DND-41 (cell line): ENCODE measurements around the gene ZBP1.

ENCODE experiments used
- CTCF ChIP-seq: IDR thresholded peaks from 2 replicates; pipeline ENCODE4 v1.5.1; 2012; ENCODE audit warnings: borderline replicate concordance, low read length, moderate library complexity, mild to moderate bottlenecking; ENCODE audit not compliant: poor library complexity, severe bottlenecking; ENCODE audit errors: extremely low read depth
- EZH2 ChIP-seq: IDR thresholded peaks from 3 replicates; pipeline ENCODE4 v1.6.1; 2012; ENCODE audit warnings: borderline replicate concordance, low read depth, mild to moderate bottlenecking, moderate library complexity, low read length, inconsistent platforms; ENCODE audit not compliant: severe bottlenecking

DNA sequence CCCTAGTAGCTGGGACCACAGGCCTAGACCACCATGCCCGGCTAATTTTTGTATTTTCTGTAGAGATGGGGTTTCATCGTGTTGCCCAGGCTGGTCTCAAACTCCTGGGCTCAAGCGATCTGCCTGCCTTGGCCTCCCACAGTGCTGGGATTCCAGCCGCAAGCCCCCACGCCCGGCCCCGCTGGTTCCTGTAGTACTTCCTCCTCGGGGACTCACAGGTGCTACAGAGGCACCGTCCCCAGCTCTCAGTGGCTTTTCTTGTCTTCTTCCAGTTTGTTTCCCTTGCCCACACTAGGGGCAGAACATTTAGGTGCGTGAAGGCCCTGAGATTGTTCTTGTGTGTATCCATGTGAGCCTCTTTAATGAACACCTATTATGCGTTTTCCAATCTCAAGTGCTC lies 773 bp upstream of the ZBP1 start:
- peak; percentile 27 for TF ChIP-seq EZH2
- no peak for TF ChIP-seq CTCF
